Measurements from ENCODE around the gene MIOX.
A peak's percentile ranks its signal among the peaks of the same experiment; 100 is the strongest.

Gene MIOX

DNA sequence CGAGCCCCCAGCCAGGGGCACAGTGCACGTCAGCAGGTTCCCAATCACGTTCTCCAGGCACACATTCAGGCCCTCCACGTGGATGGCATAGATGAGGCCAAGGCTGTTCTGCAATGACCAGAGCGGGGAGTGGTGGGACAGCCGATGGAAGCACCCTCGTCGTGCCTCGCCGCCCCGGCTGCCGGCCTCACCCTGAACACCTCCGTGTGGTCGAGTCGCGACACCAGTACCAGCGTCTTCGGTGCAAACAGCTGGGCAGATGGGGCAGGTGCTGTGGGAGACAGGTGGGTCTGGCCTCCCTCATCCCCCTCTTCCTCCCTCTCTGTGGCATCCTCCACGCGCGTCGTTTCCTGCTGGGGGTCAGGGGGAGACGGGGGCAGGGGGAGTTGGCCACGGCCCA lies 19.3 kb upstream of the MIOX start:
- Histone ChIP-seq H3K9me3 (replicated peaks in 1 of 11) (no peaks in the 10 kb centered on the region), H3K9ac (peak overlapping the region in 6 of 11 experiments; percentile 1 to 39 (median 24); a peak in 3 of 22 replicates), H3K4me1 (peaks cover 46 to 61% (median 60%) of the 10 kb centered on the region in 10 experiments), H3K27me3 (peaks cover 0 to 7% (median 0%) of the 10 kb centered on the region in 11 experiments; a peak in 2 of 22 replicates), H3K27ac (peak overlapping the region in 1 of 11 experiments; percentile 3; a peak in 1 of 22 replicates), H3K4me3 (no peak overlapping the region), H4K20me1 (peaks cover 63 to 100% (median 93%) of the 10 kb centered on the region in 11 experiments), H3K4me2 (peak overlapping the region in 8 of 11 experiments; percentile 87 to 100 (median 98); a peak in 17 of 22 replicates), H3K36me3 (peaks cover 50 to 59% (median 51%) of the 10 kb centered on the region in 11 experiments)
- TF ChIP-seq Cebpa-rat (IDR thresholded peaks at IDR 0.05), result no peak

DNA sequence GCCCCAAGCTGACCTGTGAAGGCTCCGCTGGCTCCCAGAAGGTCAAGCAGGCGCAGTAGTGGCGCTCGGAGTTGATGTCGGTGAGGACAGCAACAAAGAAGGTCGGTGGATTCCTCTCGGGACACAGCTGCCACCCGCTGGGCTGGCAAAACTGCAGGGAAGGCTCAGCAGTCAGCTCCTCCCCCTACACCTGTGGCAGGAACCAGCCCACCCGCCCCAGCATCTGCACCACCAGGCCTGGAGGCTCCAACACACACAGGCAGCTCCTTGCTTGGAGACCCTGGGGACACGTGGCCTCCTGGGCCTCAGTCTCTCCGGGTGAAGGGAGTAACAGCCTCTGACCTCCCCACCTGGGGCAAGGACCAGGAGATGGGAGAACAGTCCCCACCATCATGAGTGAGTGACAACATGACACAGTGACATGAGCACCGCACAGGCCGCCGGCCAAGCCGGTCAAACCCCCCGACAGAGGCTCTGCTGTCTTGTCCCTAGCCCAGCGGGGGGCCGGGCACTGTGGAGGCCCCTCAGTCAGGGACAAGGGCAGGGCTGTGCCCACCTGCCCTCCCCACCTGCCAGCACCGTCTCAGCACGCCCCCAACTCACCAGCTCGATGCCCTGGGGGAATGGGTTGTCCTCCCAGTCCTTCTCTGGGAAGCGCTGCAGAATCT lies 18.8 kb upstream of the MIOX start:
- TF ChIP-seq Cebpa-rat (IDR thresholded peaks at IDR 0.05), result no peak
- Histone ChIP-seq H3K27ac (peak overlapping the region in 7 of 11 experiments; percentile 20 to 90 (median 83); a peak in 11 of 22 replicates), H3K4me3 (peak overlapping the region in 6 of 10 experiments; percentile 0 to 53 (median 33); a peak in 6 of 20 replicates), H3K4me2 (peak overlapping the region; percentile 87 to 100 (median 98)), H4K20me1 (peaks cover 69 to 100% (median 93%) of the 10 kb centered on the region in 11 experiments), H3K9me3 (replicated peaks in 1 of 11) (no peaks in the 10 kb centered on the region), H3K9ac (peak overlapping the region; percentile 35 to 94 (median 62); a peak in 19 of 22 replicates), H3K4me1 (peaks cover 52 to 67% (median 66%) of the 10 kb centered on the region in 10 experiments), H3K27me3 (peaks cover 0 to 7% (median 0%) of the 10 kb centered on the region in 11 experiments; a peak in 2 of 22 replicates), H3K36me3 (peaks cover 45 to 54% (median 46%) of the 10 kb centered on the region in 11 experiments)

DNA sequence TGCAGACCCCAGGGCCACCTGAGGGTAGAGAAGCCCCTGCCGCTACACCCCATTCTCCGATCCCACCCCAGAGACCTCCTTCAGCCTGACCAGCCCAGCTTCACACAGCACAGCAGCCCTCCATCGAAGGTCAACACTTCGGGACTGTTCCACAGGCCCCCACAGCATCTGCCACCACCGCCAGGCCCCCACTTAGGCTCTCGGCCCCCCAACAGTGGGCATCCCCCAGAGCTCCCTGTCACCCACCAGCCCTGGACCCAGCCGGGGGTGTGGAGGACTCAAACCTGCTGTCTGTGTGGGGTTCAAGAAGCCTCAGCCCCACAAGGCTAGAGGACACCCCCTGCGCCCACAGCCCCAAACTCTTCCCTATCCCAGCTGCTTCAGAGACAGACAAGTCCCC lies 18.0 kb upstream of the MIOX start:
- Histone ChIP-seq H4K20me1 (peaks cover 76 to 100% (median 93%) of the 10 kb centered on the region in 11 experiments), H3K9ac (peak overlapping the region; percentile 35 to 94 (median 62); a peak in 21 of 22 replicates), H3K4me2 (peak overlapping the region; percentile 87 to 100 (median 98)), H3K9me3 (replicated peaks in 1 of 11) (no peaks in the 10 kb centered on the region), H3K4me3 (peak overlapping the region in 7 of 10 experiments; percentile 15 to 53 (median 45); a peak in 9 of 20 replicates), H3K27ac (peak overlapping the region in 10 of 11 experiments; percentile 32 to 90 (median 76); a peak in 18 of 22 replicates), H3K4me1 (peaks cover 59 to 74% (median 73%) of the 10 kb centered on the region in 10 experiments), H3K36me3 (peaks cover 38 to 51% (median 39%) of the 10 kb centered on the region in 11 experiments), H3K27me3 (peaks cover 0 to 7% (median 0%) of the 10 kb centered on the region in 11 experiments; a peak in 2 of 22 replicates)
- no peak for TF ChIP-seq Cebpa-rat (IDR thresholded peaks at IDR 0.05)

DNA sequence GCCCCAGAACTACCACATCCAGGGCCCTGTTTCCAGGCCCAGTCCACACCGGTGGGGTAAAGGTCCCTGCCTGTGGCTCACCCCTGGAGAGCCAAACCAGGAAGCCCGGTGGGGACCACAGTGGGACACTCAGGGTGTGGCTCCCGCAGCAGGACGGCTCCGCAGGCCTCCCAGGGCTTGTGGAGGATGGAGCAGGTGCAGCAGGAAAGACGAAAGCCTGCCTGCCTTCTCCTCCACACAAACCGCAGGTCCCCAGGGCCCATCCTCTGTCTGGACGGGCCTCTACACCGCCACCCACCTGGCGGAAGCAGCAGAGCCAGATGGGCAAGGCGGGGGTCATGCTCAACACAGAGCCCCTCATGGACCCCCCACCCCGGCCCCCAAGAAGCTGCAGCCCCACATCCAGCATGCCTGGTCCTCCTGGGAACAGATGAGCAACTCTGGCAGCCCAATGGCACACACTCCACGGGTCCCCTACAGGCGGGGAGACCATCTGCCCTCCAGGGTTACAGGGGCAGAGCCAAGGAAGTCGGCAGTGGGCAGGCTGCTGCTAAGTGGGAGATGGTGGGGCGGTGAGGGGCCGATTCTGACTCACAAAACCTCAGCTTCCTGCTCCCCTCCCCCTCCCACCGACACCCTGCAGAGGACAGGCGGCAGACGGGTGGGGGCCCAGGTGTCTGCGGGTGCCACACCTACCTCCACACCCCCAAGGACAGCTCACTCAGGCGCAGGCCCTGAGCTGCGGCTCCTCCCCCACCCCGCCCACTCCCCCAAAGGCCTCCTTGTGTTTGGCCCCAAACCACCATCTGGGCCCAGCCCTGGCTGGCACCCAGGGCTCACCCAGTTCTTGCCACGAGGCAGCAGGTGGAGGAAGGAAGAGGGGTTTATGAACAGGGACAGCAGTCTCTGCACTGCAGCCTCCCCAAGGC lies 17.0 kb upstream of the MIOX start:
- peaks cover 28 to 41% (median 28%) of the 10 kb centered on the region in 11 experiments for H3K36me3 ChIP-seq
- H3K9ac ChIP-seq, result peak overlapping the region; percentile 35 to 94 (median 62); a peak in 20 of 22 replicates
- peak overlapping the region in 10 of 11 experiments; percentile 41 to 90 (median 76); a peak in 18 of 22 replicates for H3K27ac ChIP-seq
- TF ChIP-seq Cebpa-rat (IDR thresholded peaks at IDR 0.05), result no peak
- H3K27me3 ChIP-seq, result peaks cover 0 to 7% (median 0%) of the 10 kb centered on the region in 11 experiments; a peak in 2 of 22 replicates
- H3K4me2 ChIP-seq, result peak overlapping the region; percentile 87 to 100 (median 98)
- no peaks in the 10 kb centered on the region for H3K9me3 ChIP-seq (replicated peaks in 1 of 11)
- H4K20me1 ChIP-seq, result peaks cover 83 to 98% (median 91%) of the 10 kb centered on the region in 11 experiments
- H3K4me1 ChIP-seq, result peaks cover 64 to 79% (median 78%) of the 10 kb centered on the region in 10 experiments
- H3K4me3 ChIP-seq, result peak overlapping the region in 8 of 10 experiments; percentile 15 to 53 (median 44); a peak in 15 of 20 replicates

DNA sequence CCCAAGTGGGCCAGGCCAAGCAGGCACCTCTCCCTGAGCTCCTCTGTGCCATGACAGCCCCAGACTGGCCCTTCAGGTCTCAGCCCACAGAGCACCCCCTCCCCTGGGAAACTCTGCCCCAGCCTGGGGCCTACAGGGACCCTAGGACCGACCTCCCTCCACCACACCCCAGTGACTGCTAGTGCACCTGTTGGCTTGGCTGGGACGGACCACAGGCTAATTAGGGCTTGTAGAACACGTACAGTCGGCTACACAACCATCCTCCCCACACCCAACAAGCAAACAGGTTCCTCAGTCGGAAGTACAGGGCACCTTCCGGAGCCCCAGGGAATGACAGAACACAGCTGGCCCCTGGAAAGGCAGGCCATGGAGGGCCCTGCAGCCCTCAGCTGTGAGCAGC lies 16.2 kb upstream of the MIOX start:
- peaks cover 0 to 7% (median 0%) of the 10 kb centered on the region in 11 experiments; a peak in 2 of 22 replicates for H3K27me3 ChIP-seq
- H3K4me2 ChIP-seq, result peak overlapping the region; percentile 87 to 100 (median 98)
- H3K9me3 ChIP-seq (replicated peaks in 1 of 11), result no peaks in the 10 kb centered on the region
- H3K27ac ChIP-seq, result peak overlapping the region in 10 of 11 experiments; percentile 15 to 90 (median 76); a peak in 18 of 22 replicates
- no peak for TF ChIP-seq Cebpa-rat (IDR thresholded peaks at IDR 0.05)
- H3K4me3 ChIP-seq, result peak overlapping the region in 8 of 10 experiments; percentile 13 to 53 (median 39); a peak in 13 of 20 replicates
- H3K4me1 ChIP-seq, result peaks cover 67 to 84% (median 82%) of the 10 kb centered on the region in 10 experiments
- peaks cover 83 to 89% (median 88%) of the 10 kb centered on the region in 11 experiments for H4K20me1 ChIP-seq
- H3K36me3 ChIP-seq, result peaks cover 19 to 32% (median 20%) of the 10 kb centered on the region in 11 experiments
- H3K9ac ChIP-seq, result peak overlapping the region; percentile 35 to 94 (median 62); a peak in 20 of 22 replicates

DNA sequence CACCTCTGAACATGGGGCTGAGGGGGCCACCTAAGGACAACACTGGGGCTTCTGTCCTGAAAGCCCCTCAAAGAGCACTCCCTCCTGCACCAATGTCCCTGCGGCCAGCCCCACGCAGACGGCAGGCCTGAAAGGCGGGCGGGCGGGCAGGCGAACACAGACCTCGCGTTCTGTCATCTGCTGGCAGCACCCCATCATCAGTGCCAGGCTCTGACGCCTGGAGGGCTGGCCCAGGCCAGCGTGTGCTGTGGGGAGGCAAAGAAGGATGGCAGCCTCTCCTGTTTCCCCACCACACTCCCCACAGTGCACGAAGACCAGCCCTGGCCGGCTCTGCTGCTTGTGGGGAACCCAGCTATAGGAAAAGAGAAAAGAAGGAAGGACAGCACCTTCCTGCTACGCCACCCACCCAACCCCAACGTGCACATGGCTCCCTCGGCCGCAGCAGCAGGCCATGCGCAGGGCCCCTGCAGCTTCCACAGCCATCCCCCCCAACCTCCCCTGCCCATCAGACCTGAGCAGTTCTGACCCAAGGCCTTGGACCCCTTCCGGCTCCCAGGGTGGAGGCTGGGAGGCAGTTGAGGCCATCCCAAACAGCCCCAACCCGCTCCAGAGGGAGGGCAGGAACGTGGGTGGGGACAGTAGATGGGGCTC lies 15.3 kb upstream of the MIOX start:
- Histone ChIP-seq H3K4me1 (peaks cover 69 to 92% (median 90%) of the 10 kb centered on the region in 10 experiments), H3K9ac (peak overlapping the region in 10 of 11 experiments; percentile 49 to 94 (median 62); a peak in 17 of 22 replicates), H4K20me1 (peaks cover 76 to 81% (median 80%) of the 10 kb centered on the region in 11 experiments), H3K4me3 (peak overlapping the region in 8 of 10 experiments; percentile 11 to 53 (median 39); a peak in 14 of 20 replicates), H3K27ac (peak overlapping the region in 8 of 11 experiments; percentile 58 to 90 (median 81); a peak in 17 of 22 replicates), H3K9me3 (replicated peaks in 1 of 11) (no peaks in the 10 kb centered on the region), H3K36me3 (peaks cover 11 to 24% (median 12%) of the 10 kb centered on the region in 11 experiments), H3K4me2 (peak overlapping the region; percentile 87 to 100 (median 98)), H3K27me3 (peaks cover 0 to 7% (median 0%) of the 10 kb centered on the region in 11 experiments; a peak in 2 of 22 replicates)
- no peak for TF ChIP-seq Cebpa-rat (IDR thresholded peaks at IDR 0.05)

DNA sequence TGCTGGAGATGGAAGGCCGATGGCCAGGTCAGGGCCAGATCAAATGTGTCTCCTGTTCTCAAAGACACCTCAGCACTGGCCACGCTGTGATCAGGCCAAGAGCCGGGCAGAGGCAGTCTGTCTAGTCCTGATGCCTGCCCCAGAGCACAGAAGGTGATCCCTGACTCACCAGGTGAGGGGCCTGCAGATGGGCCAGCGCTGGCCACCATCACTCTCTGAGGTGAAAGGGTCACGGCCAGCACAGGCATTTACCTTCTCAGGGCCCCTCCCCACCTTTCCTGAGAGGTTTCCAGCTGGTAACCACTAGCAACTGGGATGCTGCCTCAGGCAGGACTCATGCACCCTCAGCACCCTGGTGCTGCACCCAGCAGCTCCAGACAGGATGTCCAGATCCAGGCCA lies 14.7 kb upstream of the MIOX start:
- Histone ChIP-seq H3K4me3 (peak overlapping the region in 4 of 10 experiments; percentile 39 to 53 (median 52); a peak in 6 of 20 replicates), H3K9ac (peak overlapping the region in 10 of 11 experiments; percentile 49 to 94 (median 71); a peak in 14 of 22 replicates), H3K9me3 (replicated peaks in 1 of 11) (no peaks in the 10 kb centered on the region), H3K27me3 (peaks cover 0 to 7% (median 0%) of the 10 kb centered on the region in 11 experiments; a peak in 2 of 22 replicates), H3K36me3 (peaks cover 5 to 18% (median 5%) of the 10 kb centered on the region in 11 experiments), H4K20me1 (peaks cover 70 to 75% (median 73%) of the 10 kb centered on the region in 11 experiments), H3K4me1 (peaks cover 75 to 92% (median 90%) of the 10 kb centered on the region in 10 experiments), H3K27ac (peak overlapping the region in 8 of 11 experiments; percentile 58 to 90 (median 81); a peak in 12 of 22 replicates), H3K4me2 (peak overlapping the region; percentile 87 to 100 (median 98))
- no peak for TF ChIP-seq Cebpa-rat (IDR thresholded peaks at IDR 0.05)
